DMS153 treated with DMSO at 0.1 percent for 48 hours (cell line): ENCODE measurements around the gene ITPK1.

ENCODE experiments used
- DNase-seq: peaks from one replicate; lab custom pipeline; 2025; ENCODE audit not compliant: unreplicated experiment; lab: John Stamatoyannopoulos, UW

The ITPK1 gene

DNA sequence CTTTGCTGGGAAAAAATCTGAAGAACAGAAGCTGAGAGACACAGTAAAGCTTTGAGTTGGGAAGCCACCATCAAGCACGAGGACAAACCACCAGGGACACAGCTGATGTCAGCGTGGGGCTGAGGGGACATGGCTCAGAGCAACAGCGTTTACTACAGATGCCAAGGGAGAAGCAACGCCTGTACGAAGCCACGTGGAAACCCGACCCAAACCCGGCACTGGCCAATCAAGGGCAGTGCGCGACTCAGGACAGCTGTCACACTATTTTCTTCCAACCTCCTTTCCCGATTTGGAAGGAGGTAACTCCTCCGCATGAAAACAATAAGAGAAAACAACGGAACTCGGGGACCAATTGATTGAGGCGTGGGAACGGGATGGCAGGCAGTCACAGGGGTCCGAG, 213.0 kb downstream of the ITPK1 start:
- DNase-seq, result no peak

- DNase-seq, result no peak
Observed at GRCh38 chr14:92902191-92902590, 213.5 kb downstream of the ITPK1 start.

GRCh38 chr14:92900660-92901059, 215.1 kb downstream of the ITPK1 start:
- DNase-seq, result no peak

GRCh38 chr14:92898566-92899131, 217.1 kb downstream of the ITPK1 start:
- DNase-seq, result no peak

GRCh38 chr14:92897922-92898565, 217.7 kb downstream of the ITPK1 start:
- no peak for DNase-seq

- DNase-seq, result no peak
Observed at GRCh38 chr14:92895352-92895878, 220.3 kb downstream of the ITPK1 start.

GRCh38 chr14:92892589-92892988, 223.1 kb downstream of the ITPK1 start:
- no peak for DNase-seq

DNA sequence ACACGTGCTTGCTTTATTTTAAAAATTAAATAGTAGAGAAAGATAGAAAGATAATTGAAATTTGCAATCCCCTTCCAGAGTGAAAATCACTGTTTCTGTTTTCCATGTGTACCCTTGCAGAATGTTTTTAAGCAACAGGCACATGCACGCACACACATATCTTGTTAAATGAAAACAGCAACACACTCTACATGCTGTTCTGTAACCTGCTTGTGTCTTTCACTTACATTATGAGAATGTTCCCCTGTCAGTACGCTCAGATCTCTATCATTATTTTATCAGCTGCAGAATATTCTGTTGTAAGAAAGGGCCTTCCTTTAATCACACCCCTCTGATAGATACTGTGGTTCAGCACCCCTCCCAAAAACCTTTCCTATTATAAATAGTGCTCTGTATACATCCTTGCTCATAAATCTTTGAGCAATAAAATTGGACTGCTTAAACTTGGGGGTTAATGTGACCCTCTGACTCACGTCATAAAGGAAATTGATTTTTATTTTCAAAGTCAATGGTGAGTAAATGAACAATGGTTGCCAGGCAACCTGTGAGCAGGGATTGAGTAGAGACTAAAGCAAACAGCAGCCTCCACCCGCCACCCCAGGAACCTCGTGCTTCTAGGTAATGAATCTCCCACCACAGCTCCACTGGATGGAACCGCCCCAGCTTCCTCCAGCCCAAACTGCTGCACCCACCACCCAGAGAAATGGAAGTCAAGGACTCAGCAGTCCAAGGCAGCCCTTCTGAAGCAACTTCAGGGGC, 224.7 kb downstream of the ITPK1 start:
- peak; percentile 73 for DNase-seq

DNA sequence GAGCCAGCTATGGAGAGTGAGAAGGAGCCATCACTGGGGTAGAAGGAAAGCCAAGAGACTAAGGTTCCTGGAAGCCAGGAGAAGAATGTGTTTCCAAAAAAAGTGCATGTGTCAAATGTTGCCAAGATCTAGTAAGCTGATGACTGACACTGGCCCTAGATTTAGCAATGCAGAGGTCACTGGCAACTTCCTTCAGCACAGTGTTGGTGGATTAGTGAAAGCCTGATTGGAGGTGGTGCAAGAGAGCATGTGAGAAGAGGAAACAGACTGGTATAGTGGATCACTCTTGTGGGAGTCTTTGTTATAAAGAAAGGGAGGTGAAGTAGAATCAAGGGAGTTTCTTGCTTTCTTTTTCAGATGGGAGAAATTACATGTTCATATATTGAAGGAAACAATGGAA, 226.8 kb downstream of the ITPK1 start:
- DNase-seq, result no peak

DNA sequence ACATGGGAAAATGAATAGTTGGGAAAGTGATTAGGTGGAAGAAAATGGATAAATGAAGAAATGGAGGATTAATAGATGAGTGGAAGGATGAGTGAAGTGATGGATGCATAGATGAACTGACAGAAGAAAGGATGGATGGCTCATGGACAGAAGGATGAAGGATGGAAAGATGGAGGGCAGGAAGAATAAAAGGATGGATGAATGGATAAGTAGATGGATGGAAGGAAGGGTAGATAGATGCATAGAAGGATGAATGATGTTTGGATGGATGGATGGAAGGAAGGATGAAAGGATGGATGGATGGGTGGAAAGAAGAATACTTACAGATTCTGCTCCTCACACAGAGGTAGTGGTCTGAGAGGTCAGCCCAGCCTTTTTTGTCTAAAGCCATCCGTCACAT, 228.6 kb downstream of the ITPK1 start:
- DNase-seq, result no peak
